ENCODE measurements around the gene PBLD. TPM values are rescaled to one million over a fixed set of nuclear protein-coding genes. Genes with fewer than 3 reads are reported as not detected.

Gene PBLD
- total RNA-seq = 3.7 and 4.4 TPM in 2 replicates

DNA sequence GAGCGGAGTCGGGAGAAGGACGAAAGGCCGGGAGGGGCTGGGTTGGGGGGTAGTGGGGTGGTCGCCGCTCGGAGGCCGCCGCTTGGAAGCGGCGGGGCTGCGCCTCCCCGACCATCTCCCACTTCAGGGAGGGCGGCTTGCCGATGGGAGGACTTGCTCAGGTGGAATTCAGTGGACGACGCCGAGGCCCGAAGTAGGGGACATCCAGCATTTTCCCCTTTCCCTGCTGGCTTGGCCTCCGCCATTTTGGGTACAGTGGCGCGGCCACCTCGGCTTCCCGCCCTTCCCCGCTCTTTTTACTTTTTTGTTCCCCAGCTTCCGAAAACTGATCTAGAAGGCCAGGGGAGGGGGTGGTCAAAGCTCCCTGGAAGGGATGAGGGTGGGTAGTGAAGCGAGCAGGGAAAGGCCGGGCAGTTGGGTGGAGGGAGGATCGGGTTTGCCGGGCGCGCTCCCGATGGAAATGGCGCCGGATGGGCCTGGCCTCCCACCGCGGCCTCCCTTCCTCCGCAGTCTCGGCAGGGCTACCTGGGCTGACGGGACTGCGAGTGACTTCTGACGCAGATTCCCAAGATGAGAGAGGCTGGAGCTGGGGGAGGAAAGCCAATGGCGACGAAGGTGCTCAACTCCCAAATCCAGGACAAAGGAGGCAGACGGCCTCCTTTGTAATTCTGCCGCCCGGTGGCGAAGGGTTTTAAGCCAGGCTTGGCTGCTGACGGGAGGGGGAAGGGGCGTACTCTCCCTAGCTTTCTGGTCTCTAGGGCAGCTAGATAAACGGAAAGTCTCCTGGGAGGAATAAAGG lies at the start of gene PBLD:
Gene PBLD (minus strand): TSS at position 670 of the 799 bp plus-strand sequence. CDS start 26,084 bp downstream, outside the sequence.

DNA sequence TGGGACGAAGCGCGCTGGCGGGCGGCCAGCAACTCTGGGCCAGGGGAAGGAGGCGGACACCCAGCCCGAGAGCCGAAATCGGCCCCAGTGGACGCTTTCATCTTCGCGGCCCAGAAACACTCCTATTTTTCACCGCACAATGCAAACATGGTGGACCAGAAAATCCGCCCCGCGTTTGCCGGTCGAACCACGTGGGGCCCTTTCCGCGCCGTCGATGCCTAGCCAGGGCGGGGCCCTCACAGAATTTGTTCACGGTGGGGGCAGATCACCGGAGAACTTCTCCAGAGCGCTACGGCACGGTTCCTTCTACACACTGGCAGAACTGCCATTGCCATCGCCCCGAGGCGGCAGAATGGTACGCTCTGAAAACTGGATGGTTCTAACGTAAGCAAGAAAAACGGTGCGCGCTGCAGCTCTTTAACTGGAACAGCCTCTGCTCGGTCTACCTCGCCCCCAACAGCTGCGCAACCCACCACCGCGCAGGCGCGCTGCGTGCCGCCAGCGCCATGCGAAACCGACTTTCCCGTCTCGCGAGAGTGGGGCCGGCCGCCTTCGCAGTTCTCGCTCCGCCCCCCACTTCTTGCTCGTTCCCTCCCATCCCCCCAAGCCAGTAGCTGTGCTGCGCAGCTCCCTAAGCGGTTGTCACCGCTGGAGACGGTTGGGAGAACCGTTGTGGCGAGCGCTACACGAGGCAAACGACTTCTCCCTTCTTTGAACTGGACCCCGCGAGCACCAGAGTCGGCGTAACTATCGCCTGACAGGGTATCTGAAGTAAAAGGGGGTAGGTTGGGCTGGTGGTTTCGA lies 1.1 kb downstream of the PBLD start, which contains the start of gene HNRNPH3:
Gene HNRNPH3 (plus strand): TSS at position 610 of the 804 bp plus-strand sequence. CDS start 5,158 bp downstream, outside the sequence.

Other genes starting within 250 kb of the PBLD start
- gene MYPN, start 223.4 kb downstream of the PBLD start, total RNA-seq = 1.6 and 2.3 TPM in 2 replicates
- gene ATOH7, start 100.8 kb downstream of the PBLD start, total RNA-seq = 0.07 TPM in 1 of 2 replicates, not detected in the other
- gene HNRNPH3, start 864 bp downstream of the PBLD start, total RNA-seq = 26.4 and 32.9 TPM in 2 replicates
- 20.0 and 21.5 TPM in 2 replicates for gene RUFY2, start 74.3 kb upstream of the PBLD start, total RNA-seq
- gene DNA2, start 139.0 kb upstream of the PBLD start, total RNA-seq = 2.8 and 4.4 TPM in 2 replicates
- 11.6 and 17.6 TPM in 2 replicates for gene SLC25A16, start 194.6 kb upstream of the PBLD start, total RNA-seq
- 1.8 and 5.2 TPM in 2 replicates for gene TET1, start 227.4 kb upstream of the PBLD start, total RNA-seq